Sigmoid colon (tissue), 7 donors: ENCODE results near the gene RRAD. TPM values are rescaled to one million over a fixed set of nuclear protein-coding genes. Genes with fewer than 3 reads are reported as not detected.
A peak's percentile ranks its signal among the peaks of the same experiment; 100 is the strongest.

Experiments
- DNase-seq: peaks from one replicate; pipeline ENCODE4 v3.0.0-alpha.2; 2019
- H3K27ac ChIP-seq, 4 donors: fragments of 200-600 bp; sonication (generic); one replicate each; pipeline ENCODE4 v1.5.1; 2016 to 2019; ENCODE audit warnings: mild to moderate bottlenecking in 1 of 4
- H3K27me3 ChIP-seq, 3 donors: fragments of 200-600 bp; sonication (generic); one replicate each; pipeline ENCODE4 v1.5.1; 2019; ENCODE audit warnings: mild to moderate bottlenecking in 1 of 3
- H3K36me3 ChIP-seq, 4 donors: fragments of 200-600 bp; sonication (generic); one replicate each; pipeline ENCODE4 v1.5.1; 2016 to 2019
- H3K4me1 ChIP-seq, 4 donors: fragments of 200-600 bp; sonication (generic); one replicate each; pipeline ENCODE4 v1.5.1; 2017 to 2019
- H3K4me3 ChIP-seq, 4 donors: fragments of 200-600 bp; sonication (generic); one replicate each; pipeline ENCODE4 v1.5.1; 2017 to 2019; ENCODE audit warnings: mild to moderate bottlenecking in 2 of 4, moderate library complexity in 1 of 4
- H3K9me3 ChIP-seq, 4 donors: fragments of 200-600 bp in 3 of 4; sonication (generic) in 3 of 4; one replicate each; pipeline versions ENCODE4 v1.5.1 to v1.6.1; 2013 to 2019
- CTCF ChIP-seq, 4 experiments: fragments of 450-650 bp in 3 of 4; fragments of 200-600 bp in 1 of 4; IDR thresholded peaks; one replicate each; pipeline ENCODE4 v1.5.1; 2016 to 2019; ENCODE audit warnings: antibody characterized with exemption in 4 of 4, mild to moderate bottlenecking in 3 of 4, moderate library complexity in 2 of 4
- EP300 ChIP-seq, 4 donors: sonication (generic); formaldehyde crosslinking; IDR thresholded peaks; one replicate each; pipeline ENCODE4 v1.6.1; 2017; ENCODE audit warnings: antibody characterized with exemption in 4 of 4
- POLR2A ChIP-seq, 2 donors: fragments of 450-650 bp; IDR thresholded peaks; one replicate each; pipeline ENCODE4 v1.6.1; 2016; ENCODE audit warnings: antibody characterized with exemption in 2 of 2, mild to moderate bottlenecking in 2 of 2, moderate library complexity in 2 of 2
- POLR2AphosphoS5 ChIP-seq, 4 donors: sonication (generic); formaldehyde crosslinking; IDR thresholded peaks; one replicate each; pipeline ENCODE4 v1.6.1; 2017; ENCODE audit warnings: antibody characterized with exemption in 4 of 4
- WGBS, 2 donors: extraction: QIAGEN DNeasy Blood & Tissue Kit; methylation state at CpG; one replicate each; pipeline ENCODE4 v1.1.7; 2013; 5-methylcytosine and 5-hydroxymethylcytosine counted together
- intact Hi-C: fragments of 100-400 bp; cut with DNase I; formaldehyde crosslinking; loops from one replicate; pipeline ENCODE4 v1.15.1; 2023
- polyA plus RNA-seq, 3 donors: library from polyadenylated mRNA; stranded (reverse); fragments of 200-250 nt; gene quantifications; one replicate each; pipeline ENCODE4 v1.2.3, GENCODE V29; 2013
- total RNA-seq, 4 donors: library from RNA; depleted of rRNA; stranded (reverse); fragments of >200 nt; gene quantifications; one replicate each; pipeline ENCODE4 v1.1.0, GENCODE V29; 2016
- donor health status: healthy with polysubstance abuse.
- donor health status: Bipolar disorder and iron deficiency.
- donor health status: healthy.

Gene RRAD
- total and polyA plus RNA-seq, 7 donors: 1.2 to 31.2 (median 10.9) TPM

GRCh38 chr16:66895999-66896398 is 29.3 kb downstream of the RRAD start:
- H3K27me3 ChIP-seq: no peaks in the 10 kb centered on the region
- no peaks in the 10 kb centered on the region for H3K36me3 ChIP-seq
- peaks cover 0 to 40% (median 36%) of the 10 kb centered on the region in 4 donors for H3K4me1 ChIP-seq
- no peak overlapping the region for H3K4me3 ChIP-seq
- no peaks in the 10 kb centered on the region for H3K9me3 ChIP-seq
- DNase-seq: no peak
- WGBS, 2 donors: 91 to 94% methylated on average over 3 of the region's 3 CpGs
- intact Hi-C loops: loop anchor here (1.0 to 10.0 kb wide), 2 partner anchors 32 to 259 kb away; partner anchors contain the start of genes B3GNT9, FBXL8 and TRADD
- H3K27ac ChIP-seq: no peak overlapping the region
- TF ChIP-seq POLR2AphosphoS5 (IDR thresholded peaks at IDR 0.05): no peak
- no peak for TF ChIP-seq CTCF (IDR thresholded peaks at IDR 0.05)

GRCh38 chr16:66895689-66895979 is 29.7 kb downstream of the RRAD start:
- Histone ChIP-seq H3K36me3 (no peaks in the 10 kb centered on the region), H3K27me3 (no peaks in the 10 kb centered on the region), H3K4me3 (no peak overlapping the region), H3K9me3 (no peaks in the 10 kb centered on the region), H3K27ac (no peak overlapping the region), H3K4me1 (peaks cover 0 to 36% (median 33%) of the 10 kb centered on the region in 4 donors)
- 87 to 92% methylated on average over 5 of the region's 5 CpGs for WGBS, 2 donors
- TF ChIP-seq EP300 (IDR thresholded peaks at IDR 0.05) (no peak), CTCF (IDR thresholded peaks at IDR 0.05) (no peak), POLR2AphosphoS5 (IDR thresholded peaks at IDR 0.05) (no peak), POLR2A (IDR thresholded peaks at IDR 0.05) (no peak)
- intact Hi-C loops: loop anchor here (1.0 to 10.0 kb wide), 2 partner anchors 33 to 259 kb away; partner anchors contain the start of genes B3GNT9, FBXL8 and TRADD
- no peak for DNase-seq

- WGBS, 2 donors: 39 to 48% methylated on average over 11 of the region's 11 CpGs
- intact Hi-C loops: loop anchor here (1.0 to 10.0 kb wide), 2 partner anchors 33 to 260 kb away; partner anchors contain the start of genes B3GNT9, FBXL8 and TRADD
- Histone ChIP-seq H3K9me3 (no peaks in the 10 kb centered on the region), H3K27ac (no peak overlapping the region), H3K36me3 (no peaks in the 10 kb centered on the region), H3K4me3 (no peak overlapping the region), H3K27me3 (no peaks in the 10 kb centered on the region), H3K4me1 (peaks cover 0 to 31% (median 28%) of the 10 kb centered on the region in 4 donors)
- peak; percentile 82 for DNase-seq
- TF ChIP-seq POLR2A (IDR thresholded peaks at IDR 0.05): no peak
- peak in 1 of 4 donors; percentile 10 for TF ChIP-seq POLR2AphosphoS5 (IDR thresholded peaks at IDR 0.05)
- TF ChIP-seq CTCF (IDR thresholded peaks at IDR 0.05): peak; percentile 63 to 83 (median 79)
Measured at GRCh38 chr16:66894948-66895688, 30.2 kb downstream of the RRAD start.

GRCh38 chr16:66894055-66894454 is 31.3 kb downstream of the RRAD start:
- peaks cover 0 to 20% (median 17%) of the 10 kb centered on the region in 4 donors for H3K4me1 ChIP-seq
- no peaks in the 10 kb centered on the region for H3K9me3 ChIP-seq
- H3K4me3 ChIP-seq: no peak overlapping the region
- H3K36me3 ChIP-seq: no peaks in the 10 kb centered on the region
- WGBS, 2 donors: 75 to 83% methylated on average over 2 of the region's 2 CpGs
- TF ChIP-seq POLR2A (IDR thresholded peaks at IDR 0.05): no peak
- TF ChIP-seq EP300 (IDR thresholded peaks at IDR 0.05): no peak
- no peak for TF ChIP-seq CTCF (IDR thresholded peaks at IDR 0.05)
- no peak for TF ChIP-seq POLR2AphosphoS5 (IDR thresholded peaks at IDR 0.05)
- H3K27me3 ChIP-seq: no peaks in the 10 kb centered on the region
- no peak for DNase-seq
- intact Hi-C loops: loop anchor here (10.0 kb wide), 1 partner anchor 261 kb away; the partner anchor contains the start of genes B3GNT9, FBXL8 and TRADD
- H3K27ac ChIP-seq: no peak overlapping the region
